ENCODE results near the gene PRKG1. TPM values are rescaled to one million over a fixed set of nuclear protein-coding genes. Genes with fewer than 3 reads are reported as not detected.

Gene PRKG1
- total RNA-seq, 4 donors from 2014 or later = 0.63 to 4.3 (median 2.1) TPM

- no peak for DNase-seq (ENCODE audit: low spot score in 2 of 2)
- no peak overlapping the region for H3K4me3 ChIP-seq (ENCODE audit: low read depth, poor library complexity, severe bottlenecking)
- intact Hi-C loops (cut with DNase I; ENCODE audit: low total_unique reads) = no loop called here
- 74 to 81% methylated on average over 2 of the region's 2 CpGs for WGBS, 2 donors
- TF ChIP-seq CTCF (IDR thresholded peaks at IDR 0.05) (no peak), POLR2A (IDR thresholded peaks at IDR 0.05) (no peak)
Measured at GRCh38 chr10:51608211-51608610, 533.9 kb downstream of the PRKG1 start.

DNA sequence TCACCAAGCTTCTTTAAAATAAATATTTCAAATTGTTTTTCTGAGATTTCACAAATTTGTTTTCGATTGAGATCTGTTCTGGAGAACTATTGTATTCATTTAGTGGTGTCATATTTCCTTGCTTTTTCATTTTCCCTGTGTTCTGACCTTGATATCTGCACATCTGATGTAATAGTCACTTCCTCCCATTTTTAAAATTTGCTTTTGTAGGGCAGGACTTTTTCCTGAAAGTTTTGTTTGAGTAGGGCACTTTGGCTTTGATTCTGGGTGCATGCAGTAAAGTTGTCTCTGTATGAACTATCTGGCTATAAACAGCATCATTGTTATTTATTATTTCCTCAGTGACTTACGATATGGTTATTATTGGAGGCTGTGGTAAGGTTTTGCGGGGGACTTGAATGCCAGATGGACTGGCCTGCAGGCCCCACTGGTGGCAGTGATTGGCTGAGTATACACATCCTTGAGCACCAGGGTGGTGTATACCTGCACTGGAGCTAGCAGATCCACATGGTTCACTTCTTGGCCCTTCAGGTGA, 541.5 kb downstream of the PRKG1 start:
- TF ChIP-seq CTCF (IDR thresholded peaks at IDR 0.05) (no peak), POLR2A (IDR thresholded peaks at IDR 0.05) (no peak)
- intact Hi-C loops (cut with DNase I; ENCODE audit: low total_unique reads) = no loop called here

GRCh38 chr10:51617576-51618235, 543.4 kb downstream of the PRKG1 start:
- TF ChIP-seq CTCF (IDR thresholded peaks at IDR 0.05) (no peak), POLR2A (IDR thresholded peaks at IDR 0.05) (no peak)

More for the DNA sequence above, 541.5 kb downstream of the PRKG1 start:
- no peak overlapping the region for H3K4me3 ChIP-seq (ENCODE audit: low read depth, poor library complexity, severe bottlenecking)
- WGBS, 2 donors = 85 to 88% methylated on average over 3 of the region's 3 CpGs
- DNase-seq (ENCODE audit: low spot score in 2 of 2) = no peak

DNA sequence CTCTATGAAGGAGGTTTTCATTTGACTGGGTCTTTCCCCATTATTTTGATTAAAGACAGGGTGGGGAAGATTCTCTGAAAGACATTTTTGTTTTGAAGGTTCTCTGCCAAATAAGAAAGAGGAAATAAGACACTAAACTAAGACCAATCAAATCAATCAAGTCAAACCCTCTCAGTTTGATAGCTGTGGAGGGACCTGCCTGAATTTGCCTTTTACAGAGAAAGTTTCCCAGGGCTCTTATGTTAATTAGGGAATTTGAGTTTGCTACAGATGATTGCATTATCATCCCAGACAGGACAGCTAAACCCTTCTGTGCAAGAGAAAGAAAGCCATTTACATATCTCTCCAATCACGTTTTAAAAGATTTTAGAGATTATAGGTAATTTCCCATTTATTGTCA, 545.1 kb downstream of the PRKG1 start:
- 39 to 47% methylated on average over 1 of the region's 1 CpG for WGBS, 2 donors
- no peak for TF ChIP-seq CTCF (IDR thresholded peaks at IDR 0.05)
- no peak for TF ChIP-seq POLR2A (IDR thresholded peaks at IDR 0.05)
- intact Hi-C loops (cut with DNase I; ENCODE audit: low total_unique reads) = no loop called here
- DNase-seq (ENCODE audit: low spot score in 2 of 2) = no peak
- H3K4me3 ChIP-seq (ENCODE audit: low read depth, poor library complexity, severe bottlenecking) = no peak overlapping the region

More at GRCh38 chr10:51617576-51618235, 543.4 kb downstream of the PRKG1 start:
- WGBS, 2 donors = 82 to 83% methylated on average over 4 of the region's 4 CpGs
- no peak for DNase-seq (ENCODE audit: low spot score in 2 of 2)
- intact Hi-C loops (cut with DNase I; ENCODE audit: low total_unique reads) = no loop called here
- H3K4me3 ChIP-seq (ENCODE audit: low read depth, poor library complexity, severe bottlenecking) = no peak overlapping the region

DNA sequence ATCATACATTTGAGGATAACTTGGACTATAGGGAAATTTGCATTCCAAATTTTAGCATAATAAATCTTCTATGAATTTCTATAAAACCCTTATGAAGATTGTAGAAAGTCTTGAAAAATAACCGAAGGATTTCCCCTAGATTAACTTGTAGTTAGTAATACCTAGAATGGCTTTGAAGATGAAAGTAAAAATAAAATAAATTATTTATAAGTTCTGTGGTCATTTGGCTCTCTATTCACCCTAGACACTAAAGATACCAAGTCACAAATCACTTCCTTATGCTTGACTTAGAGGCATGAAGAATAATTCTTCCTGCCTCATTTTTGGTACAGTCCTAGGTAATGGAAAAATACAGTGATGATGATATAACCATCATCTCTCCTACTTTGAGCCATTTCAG, 545.8 kb downstream of the PRKG1 start:
- no peak overlapping the region for H3K4me3 ChIP-seq (ENCODE audit: low read depth, poor library complexity, severe bottlenecking)
- DNase-seq (ENCODE audit: low spot score in 2 of 2) = no peak
- TF ChIP-seq CTCF (IDR thresholded peaks at IDR 0.05) = no peak
- no peak for TF ChIP-seq POLR2A (IDR thresholded peaks at IDR 0.05)
- intact Hi-C loops (cut with DNase I; ENCODE audit: low total_unique reads) = no loop called here
- 76 to 79% methylated on average over 1 of the region's 1 CpG for WGBS, 2 donors

GRCh38 chr10:51624013-51624412, 549.7 kb downstream of the PRKG1 start:
- intact Hi-C loops (cut with DNase I; ENCODE audit: low total_unique reads) = no loop called here
- no peak for DNase-seq (ENCODE audit: low spot score in 2 of 2)
- WGBS, 2 donors = 87 to 93% methylated on average over 1 of the region's 1 CpG
- no peak overlapping the region for H3K4me3 ChIP-seq (ENCODE audit: low read depth, poor library complexity, severe bottlenecking)
- TF ChIP-seq POLR2A (IDR thresholded peaks at IDR 0.05) (no peak), CTCF (IDR thresholded peaks at IDR 0.05) (no peak)
